ENCODE data around the gene TBX4.

DNA sequence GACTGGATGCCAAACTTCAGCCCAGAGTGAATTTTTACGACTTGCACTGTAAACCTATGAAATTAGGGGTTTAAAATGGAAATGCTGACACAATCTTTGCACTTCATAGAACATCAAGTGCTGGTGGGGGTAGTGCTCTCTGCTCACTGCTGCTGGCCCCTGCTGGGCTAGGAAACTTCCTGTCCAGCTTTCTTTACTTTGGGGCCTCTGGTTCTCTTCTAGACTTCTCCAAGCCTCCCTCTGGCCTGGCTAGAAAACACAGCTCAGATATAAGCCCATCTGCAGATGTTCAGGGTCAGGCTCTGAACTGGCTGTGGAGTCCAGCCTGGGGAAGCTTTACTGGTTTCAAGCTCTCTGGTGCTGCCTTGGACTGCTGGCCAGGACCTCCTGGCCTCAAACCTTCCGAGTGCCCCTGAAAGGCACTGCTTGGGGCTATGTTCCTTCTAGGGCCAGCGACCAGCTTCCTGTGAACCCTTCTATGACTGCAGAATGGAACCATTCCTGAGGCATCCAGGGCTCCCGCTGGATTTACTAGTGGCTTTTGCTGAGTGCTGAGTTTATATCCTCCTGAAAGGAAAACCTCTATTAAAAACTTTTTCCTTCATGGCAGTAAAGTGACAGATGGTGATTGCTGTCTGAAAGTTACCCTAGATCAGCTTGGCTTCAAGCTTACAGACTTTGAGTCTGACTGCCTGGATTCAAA lies 59.4 kb downstream of the TBX4 start:
- TF ChIP-seq, protein P1, sequence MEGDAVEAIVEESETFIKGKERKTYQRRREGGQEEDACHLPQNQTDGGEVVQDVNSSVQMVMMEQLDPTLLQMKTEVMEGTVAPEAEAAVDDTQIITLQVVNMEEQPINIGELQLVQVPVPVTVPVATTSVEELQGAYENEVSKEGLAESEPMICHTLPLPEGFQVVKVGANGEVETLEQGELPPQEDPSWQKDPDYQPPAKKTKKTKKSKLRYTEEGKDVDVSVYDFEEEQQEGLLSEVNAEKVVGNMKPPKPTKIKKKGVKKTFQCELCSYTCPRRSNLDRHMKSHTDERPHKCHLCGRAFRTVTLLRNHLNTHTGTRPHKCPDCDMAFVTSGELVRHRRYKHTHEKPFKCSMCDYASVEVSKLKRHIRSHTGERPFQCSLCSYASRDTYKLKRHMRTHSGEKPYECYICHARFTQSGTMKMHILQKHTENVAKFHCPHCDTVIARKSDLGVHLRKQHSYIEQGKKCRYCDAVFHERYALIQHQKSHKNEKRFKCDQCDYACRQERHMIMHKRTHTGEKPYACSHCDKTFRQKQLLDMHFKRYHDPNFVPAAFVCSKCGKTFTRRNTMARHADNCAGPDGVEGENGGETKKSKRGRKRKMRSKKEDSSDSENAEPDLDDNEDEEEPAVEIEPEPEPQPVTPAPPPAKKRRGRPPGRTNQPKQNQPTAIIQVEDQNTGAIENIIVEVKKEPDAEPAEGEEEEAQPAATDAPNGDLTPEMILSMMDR (IDR thresholded peaks at IDR 0.05; ENCODE audit: low read depth, low read length, missing input control): no peak
- no peak for TF ChIP-seq TAF1 (conservative IDR thresholded peaks at IDR 0.05)
- TF ChIP-seq JUND (IDR thresholded peaks at IDR 0.05): no peak
- TF ChIP-seq SP1 (IDR thresholded peaks at IDR 0.05): no peak
- TF ChIP-seq FOXA1 (IDR thresholded peaks at IDR 0.05): no peak

Measured in liver (tissue), 3 donors.